C4-2B (cell line): ENCODE results near the gene CDK5RAP1.

Experiments
- CTCF ChIP-seq: fragments of 450-650 bp; conservative IDR thresholded peaks from 2 replicates; pipeline ENCODE4 v1.5.1; 2017; ENCODE audit warnings: mild to moderate bottlenecking
- ZFX ChIP-seq: fragments of 450-650 bp; IDR thresholded peaks from 2 replicates; pipeline ENCODE4 v1.6.1; 2017

- TF ChIP-seq CTCF (no peak), ZFX (no peak)
Measured at GRCh38 chr20:33407251-33407650, 5.9 kb upstream of the CDK5RAP1 start.
